GM15510 (cell line): ENCODE results near the gene JMY.

ENCODE experiments used
- POLR2A ChIP-seq: IDR thresholded peaks from 3 replicates; pipeline ENCODE4 v1.6.1; 2011; ENCODE audit warnings: borderline replicate concordance; ENCODE audit not compliant: insufficient read length; ENCODE audit errors: extremely low read depth

The JMY gene

GRCh38 chr5:79259810-79260209, 23.9 kb downstream of the JMY start:
- TF ChIP-seq POLR2A = no peak

- no peak for TF ChIP-seq POLR2A
These were observed 26.0 kb downstream of the JMY start for GRCh38 chr5:79261897-79262296.

DNA sequence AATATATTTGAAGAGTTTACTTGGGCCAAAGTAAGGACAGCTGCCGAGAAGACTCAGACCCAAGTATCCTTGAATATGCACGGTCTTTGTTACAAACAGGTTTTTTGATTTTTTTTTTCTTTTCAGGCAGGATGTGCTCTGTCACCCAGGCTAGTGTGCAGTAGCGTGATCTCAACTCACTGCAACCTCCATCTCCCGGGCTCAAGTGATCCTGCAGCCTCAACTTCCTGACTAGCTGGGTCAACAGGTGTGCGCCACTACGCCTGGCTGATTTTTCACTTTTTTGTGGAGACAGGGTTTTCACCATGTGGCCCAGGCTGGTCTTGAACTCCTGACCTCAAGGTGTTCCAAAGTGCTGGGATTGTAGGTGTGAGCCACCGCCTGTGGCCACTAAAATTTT, 27.4 kb downstream of the JMY start:
- TF ChIP-seq POLR2A = no peak

GRCh38 chr5:79267180-79267579, 31.2 kb downstream of the JMY start:
- no peak for TF ChIP-seq POLR2A

DNA sequence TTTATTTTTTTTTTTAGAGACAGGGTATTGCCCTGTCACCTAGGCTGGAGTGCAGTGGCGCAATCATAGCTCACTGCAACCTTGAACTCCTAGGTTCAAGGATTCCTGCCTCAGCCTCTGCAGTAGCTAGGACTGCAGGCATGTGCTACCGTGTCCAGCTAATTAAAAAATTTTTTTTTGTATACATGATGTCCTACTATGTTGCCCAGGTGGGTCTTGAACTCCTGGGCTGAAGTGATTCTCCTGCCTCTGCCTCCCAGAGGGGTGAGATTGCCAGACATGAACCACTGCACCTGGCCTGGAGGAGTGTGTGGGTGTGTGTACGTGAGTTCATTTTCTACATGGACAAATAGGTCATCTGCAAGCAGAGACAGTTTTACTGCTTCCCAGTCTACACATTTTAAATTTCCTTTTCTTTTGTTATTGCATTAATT, 33.8 kb downstream of the JMY start:
- TF ChIP-seq POLR2A = no peak

- TF ChIP-seq POLR2A = no peak
These were observed 37.4 kb downstream of the JMY start for GRCh38 chr5:79273341-79273740.

GRCh38 chr5:79284846-79285245, 48.9 kb downstream of the JMY start:
- no peak for TF ChIP-seq POLR2A

DNA sequence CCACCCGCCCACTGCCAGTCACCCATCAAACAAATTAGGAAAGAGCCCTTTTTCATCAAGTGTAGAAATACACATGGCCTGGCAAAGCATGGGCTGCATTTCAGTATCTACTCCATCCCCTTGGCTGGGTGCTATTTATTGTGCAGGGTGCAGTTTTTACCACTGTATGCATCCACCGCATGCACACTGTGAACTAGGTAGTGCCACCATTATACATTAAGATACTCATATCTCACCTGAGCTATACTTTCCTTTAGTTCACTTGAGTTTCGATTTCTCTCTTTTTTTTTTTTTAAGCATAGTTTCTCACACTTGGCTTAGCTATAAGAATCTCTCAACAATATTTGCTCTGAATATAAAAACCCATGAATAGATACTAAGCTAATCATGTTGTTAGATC, 49.4 kb downstream of the JMY start:
- TF ChIP-seq POLR2A = no peak

DNA sequence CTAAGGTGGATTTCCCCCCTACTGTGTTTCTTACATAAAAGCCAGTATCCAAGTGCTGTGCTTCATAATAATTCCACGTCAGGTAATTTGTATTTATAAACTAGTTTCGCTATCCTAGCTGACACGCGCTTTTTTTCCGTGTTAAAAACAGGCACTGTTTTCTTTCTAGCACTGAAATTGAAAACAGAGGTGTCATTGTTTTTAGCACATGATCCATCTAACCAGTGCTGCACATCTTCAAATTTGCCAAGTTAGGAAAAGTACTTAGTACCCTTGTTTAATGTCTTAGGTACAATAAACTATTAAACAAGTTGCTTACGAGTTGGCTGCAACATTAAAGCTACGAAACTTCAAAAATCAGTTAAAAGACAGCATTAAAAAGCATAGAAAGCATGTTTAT, 49.9 kb downstream of the JMY start:
- no peak for TF ChIP-seq POLR2A

- TF ChIP-seq POLR2A = no peak
These were observed 51.4 kb downstream of the JMY start for GRCh38 chr5:79287380-79287779.

- no peak for TF ChIP-seq POLR2A
These were observed 52.0 kb downstream of the JMY start for GRCh38 chr5:79287907-79288306.

DNA sequence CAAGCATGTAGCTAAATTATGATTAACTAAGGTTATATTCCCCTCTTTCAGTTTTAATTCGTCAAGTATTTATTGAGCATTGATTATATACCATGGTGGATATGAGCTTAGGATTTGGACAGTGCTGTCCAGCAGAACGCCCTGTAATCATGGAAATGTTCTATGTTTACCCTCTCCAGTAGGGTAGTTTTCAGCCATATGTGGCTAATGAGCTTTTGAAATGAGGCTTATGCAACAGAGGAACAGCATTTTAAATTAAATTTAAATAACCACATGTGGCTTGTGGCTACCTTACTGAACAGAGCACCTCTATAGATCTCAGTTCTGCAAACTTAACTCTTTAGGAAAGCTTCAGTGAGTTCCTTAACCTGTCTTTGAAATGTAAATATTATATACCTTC, 59.1 kb downstream of the JMY start:
- TF ChIP-seq POLR2A = no peak

GRCh38 chr5:79297661-79298060, 61.7 kb downstream of the JMY start:
- TF ChIP-seq POLR2A = no peak

GRCh38 chr5:79301046-79301712, 65.2 kb downstream of the JMY start:
- no peak for TF ChIP-seq POLR2A

DNA sequence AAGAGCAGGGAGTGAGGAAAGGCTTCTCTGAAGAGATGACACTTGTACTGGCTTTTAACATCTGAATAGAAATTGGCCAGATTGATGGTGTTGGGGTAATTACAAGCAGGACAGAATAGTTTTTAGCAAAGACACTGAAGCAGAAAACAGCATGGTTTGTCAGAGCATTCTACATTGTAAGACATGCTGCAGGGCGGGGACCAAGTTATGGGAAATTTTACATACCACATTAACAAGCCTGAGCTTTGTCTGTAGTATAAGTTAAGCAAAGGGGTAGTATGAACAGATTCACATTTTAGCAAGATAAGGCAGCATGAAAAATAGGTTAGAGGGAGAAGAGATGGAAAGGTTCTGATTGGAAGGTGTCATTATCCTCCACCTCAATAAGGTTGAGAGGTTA, 66.5 kb downstream of the JMY start:
- TF ChIP-seq POLR2A = no peak

DNA sequence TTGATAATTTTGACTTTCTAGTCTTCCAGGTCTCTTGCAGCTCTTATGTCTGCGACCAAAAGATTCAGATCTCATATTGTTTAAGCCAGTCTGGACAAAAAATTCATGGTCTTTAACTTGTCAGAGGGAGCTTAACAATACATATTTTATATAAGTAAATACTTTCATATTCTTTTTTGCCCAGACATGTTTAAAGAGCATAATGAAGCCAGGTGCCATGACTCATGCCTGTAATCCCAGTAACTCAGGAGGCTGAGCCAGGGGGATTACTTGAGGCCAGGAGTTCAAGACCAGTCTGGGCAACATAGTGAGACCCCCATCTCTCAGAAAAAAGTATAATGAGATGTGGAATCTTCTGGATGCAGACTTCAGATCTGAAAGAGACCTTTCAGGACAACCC, 69.8 kb downstream of the JMY start:
- TF ChIP-seq POLR2A = no peak
